Activated naive CD8-positive, alpha-beta T cell treated with anti-CD3 and anti-CD28 coated beads, Interleukin-2, amount 50 U/mL, for 24 hours (primary cell): ENCODE data around the gene GLIS2.
"Not testable (repeated sequence)": the region's sequence is repeated elsewhere in the genome, so short reads cannot be mapped to it uniquely, and the experiment has no call there.

Experiments
- ATAC-seq: fragments of 150-1000 bp; cut with Tn5 transposase; one replicate; pipeline ENCODE4 v1.10.0; 2021
- DNase-seq: peaks from one replicate; pipeline ENCODE4 v3.0.0; 2021
- H3K27ac Mint-ChIP-seq: one replicate; pipeline ENCODE4 v1.8.0; 2021; ENCODE audit warnings: mild to moderate bottlenecking, mixed read lengths
- H3K27me3 Mint-ChIP-seq: one replicate; pipeline ENCODE4 v1.8.0; 2021; ENCODE audit warnings: mixed read lengths
- H3K36me3 Mint-ChIP-seq: one replicate; pipeline ENCODE4 v1.8.0; 2021; ENCODE audit warnings: low read depth, mixed read lengths
- H3K4me1 Mint-ChIP-seq: one replicate; pipeline ENCODE4 v1.8.0; 2021; ENCODE audit warnings: mixed read lengths
- H3K4me3 Mint-ChIP-seq: one replicate; pipeline ENCODE4 v1.8.0; 2021; ENCODE audit warnings: mild to moderate bottlenecking, moderate library complexity, mixed read lengths
- H3K9me3 Mint-ChIP-seq: one replicate; pipeline ENCODE4 v1.8.0; 2021; ENCODE audit warnings: mixed read lengths

Gene GLIS2

DNA sequence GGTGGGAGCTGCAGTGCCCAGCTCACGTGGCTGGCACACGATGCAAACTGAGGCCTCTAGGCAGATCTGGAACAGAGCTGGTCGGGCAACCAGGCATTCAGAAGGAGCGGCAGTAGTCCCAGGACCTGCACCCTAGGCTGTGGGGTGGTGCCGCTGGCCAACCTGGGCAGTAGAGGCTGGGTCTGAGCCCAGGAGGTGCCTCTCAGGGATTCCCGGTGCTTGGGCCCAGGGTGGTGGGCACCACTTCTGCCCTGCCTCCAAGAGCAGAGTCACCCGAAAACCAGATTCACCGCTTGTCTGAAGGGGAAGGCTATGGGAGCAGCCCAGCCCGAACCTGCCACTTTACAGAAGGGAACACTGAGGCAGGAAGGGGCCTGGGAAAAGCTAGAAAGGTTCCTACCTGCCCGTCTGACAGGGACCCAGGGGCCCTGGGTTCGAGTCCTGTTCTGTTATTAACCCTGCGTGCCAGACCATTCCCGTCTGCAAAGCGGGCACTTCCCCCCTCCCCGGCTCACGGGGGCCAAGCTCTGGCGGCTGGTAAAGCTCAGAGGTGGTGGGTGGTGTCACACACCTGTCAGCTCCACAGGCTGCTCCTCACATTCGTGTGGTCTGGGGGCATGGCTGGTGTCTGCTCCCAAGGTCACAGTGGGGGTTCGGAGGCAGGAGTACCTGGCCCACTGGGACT, 16.9 kb downstream of the GLIS2 start:
- no peak for DNase-seq
- no peaks in the 10 kb centered on the region for H3K9me3 Mint-ChIP-seq
- no peak overlapping the region for H3K27ac Mint-ChIP-seq
- no peak overlapping the region for H3K4me3 Mint-ChIP-seq
- peaks cover 5% of the 10 kb centered on the region for H3K4me1 Mint-ChIP-seq
- no peaks in the 10 kb centered on the region for H3K36me3 Mint-ChIP-seq
- peaks cover 3% of the 10 kb centered on the region for H3K27me3 Mint-ChIP-seq
- ATAC-seq, result no peak

DNA sequence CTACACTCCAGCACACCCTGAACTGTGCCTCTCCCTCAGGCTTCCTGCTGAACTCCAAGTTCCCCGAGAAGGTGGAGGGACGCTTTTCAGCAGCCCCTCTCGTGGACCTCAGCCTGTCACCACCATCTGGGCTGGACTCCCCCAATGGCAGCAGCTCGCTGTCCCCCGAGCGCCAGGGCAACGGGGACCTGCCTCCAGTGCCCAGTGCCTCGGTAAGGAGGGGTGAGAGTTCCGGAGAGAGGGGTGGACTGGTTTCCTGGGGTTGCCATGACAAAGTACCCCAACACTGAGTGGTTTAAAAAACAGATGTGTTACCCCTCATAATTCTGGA, 17.4 kb downstream of the GLIS2 start:
- no peak for DNase-seq
- Mint-ChIP-seq H3K4me1 (peaks cover 2% of the 10 kb centered on the region), H3K4me3 (no peak overlapping the region), H3K27ac (no peak overlapping the region), H3K9me3 (no peaks in the 10 kb centered on the region), H3K27me3 (peaks cover 2% of the 10 kb centered on the region), H3K36me3 (no peaks in the 10 kb centered on the region)
- no peak for ATAC-seq

DNA sequence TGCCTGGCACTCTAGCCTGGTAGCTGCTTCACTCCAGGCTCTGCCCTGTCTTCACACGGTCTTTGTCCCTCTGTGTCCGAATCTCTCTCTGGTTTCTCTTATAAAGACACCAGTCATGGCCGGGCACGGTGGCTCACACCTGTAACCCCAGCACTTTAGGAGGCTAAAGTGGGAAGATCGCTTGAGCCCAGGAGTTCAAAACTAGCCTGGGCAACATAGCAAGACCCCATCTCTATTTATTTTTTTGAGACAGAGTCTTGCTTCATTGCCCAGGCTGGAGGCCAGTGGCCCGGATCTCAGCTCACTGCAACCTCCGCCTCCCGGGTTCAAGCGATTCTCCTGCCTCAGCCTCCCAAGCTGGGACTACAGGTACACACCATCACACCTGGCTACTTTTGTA, 17.8 kb downstream of the GLIS2 start:
- H3K4me3 Mint-ChIP-seq, H3K27ac Mint-ChIP-seq, H3K36me3 Mint-ChIP-seq, ATAC-seq, H3K9me3 Mint-ChIP-seq, H3K4me1 Mint-ChIP-seq, H3K27me3 Mint-ChIP-seq, DNase-seq: not testable (repeated sequence)

DNA sequence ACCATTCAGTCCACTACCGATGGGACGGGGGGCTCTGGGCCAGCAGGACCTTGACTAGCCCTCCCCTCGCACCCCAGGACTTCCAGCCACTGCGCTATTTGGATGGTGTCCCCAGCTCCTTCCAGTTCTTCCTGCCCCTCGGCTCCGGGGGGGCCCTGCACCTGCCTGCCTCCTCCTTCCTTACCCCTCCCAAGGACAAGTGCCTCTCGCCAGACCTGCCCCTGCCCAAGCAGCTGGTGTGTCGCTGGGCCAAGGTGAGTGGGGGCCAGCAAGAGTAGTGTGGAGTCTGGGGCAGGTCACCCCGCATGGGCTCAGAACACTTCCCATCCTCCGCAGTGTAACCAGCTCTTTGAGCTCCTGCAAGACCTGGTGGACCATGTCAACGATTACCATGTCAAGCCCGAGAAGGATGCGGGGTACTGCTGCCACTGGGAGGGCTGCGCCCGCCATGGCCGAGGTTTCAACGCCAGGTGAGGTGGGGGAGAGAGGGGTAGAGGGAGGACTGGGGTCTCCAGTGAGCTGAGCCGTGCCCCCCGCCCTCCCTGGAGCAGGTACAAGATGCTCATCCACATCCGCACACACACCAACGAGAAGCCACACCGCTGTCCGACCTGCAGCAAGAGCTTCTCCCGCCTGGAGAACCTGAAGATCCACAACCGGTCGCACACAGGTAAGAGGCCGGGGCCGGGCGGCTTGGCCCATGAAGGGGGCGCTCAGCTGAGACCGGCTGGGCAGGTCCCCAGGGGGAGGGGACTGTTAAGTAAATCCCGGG, 19.0 kb downstream of the GLIS2 start:
- Mint-ChIP-seq H3K9me3 (no peaks in the 10 kb centered on the region), H3K27ac (no peak overlapping the region), H3K4me3 (no peak overlapping the region), H3K4me1 (no peaks in the 10 kb centered on the region), H3K27me3 (no peaks in the 10 kb centered on the region), H3K36me3 (peaks cover 2% of the 10 kb centered on the region)
- ATAC-seq (no peak), DNase-seq (no peak)

DNA sequence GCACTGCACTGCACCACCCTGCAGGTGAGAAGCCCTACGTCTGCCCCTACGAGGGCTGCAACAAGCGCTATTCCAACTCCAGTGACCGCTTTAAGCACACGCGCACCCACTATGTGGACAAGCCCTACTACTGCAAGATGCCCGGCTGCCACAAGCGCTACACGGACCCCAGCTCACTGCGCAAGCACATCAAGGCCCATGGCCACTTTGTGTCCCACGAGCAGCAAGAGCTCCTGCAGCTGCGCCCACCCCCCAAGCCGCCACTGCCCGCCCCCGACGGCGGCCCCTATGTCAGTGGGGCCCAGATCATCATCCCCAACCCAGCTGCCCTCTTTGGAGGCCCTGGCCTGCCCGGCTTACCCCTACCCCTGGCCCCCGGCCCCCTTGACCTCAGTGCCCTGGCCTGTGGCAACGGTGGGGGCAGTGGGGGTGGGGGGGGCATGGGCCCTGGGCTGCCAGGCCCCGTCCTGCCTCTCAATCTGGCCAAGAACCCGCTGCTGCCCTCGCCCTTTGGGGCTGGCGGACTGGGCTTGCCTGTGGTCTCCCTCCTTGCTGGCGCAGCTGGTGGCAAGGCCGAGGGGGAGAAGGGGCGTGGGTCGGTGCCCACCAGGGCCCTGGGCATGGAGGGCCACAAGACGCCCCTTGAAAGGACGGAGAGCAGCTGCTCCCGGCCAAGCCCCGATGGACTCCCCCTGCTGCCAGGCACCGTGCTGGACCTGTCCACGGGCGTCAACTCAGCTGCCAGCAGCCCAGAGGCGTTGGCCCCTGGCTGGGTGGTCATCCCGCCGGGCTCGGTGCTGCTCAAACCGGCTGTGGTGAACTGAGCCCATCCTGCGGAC, 21.1 kb downstream of the GLIS2 start:
- Mint-ChIP-seq H3K4me3 (no peak overlapping the region), H3K9me3 (no peaks in the 10 kb centered on the region), H3K4me1 (no peaks in the 10 kb centered on the region), H3K27me3 (no peaks in the 10 kb centered on the region), H3K36me3 (peaks cover 2% of the 10 kb centered on the region), H3K27ac (no peak overlapping the region)
- no peak for DNase-seq
- no peak for ATAC-seq

DNA sequence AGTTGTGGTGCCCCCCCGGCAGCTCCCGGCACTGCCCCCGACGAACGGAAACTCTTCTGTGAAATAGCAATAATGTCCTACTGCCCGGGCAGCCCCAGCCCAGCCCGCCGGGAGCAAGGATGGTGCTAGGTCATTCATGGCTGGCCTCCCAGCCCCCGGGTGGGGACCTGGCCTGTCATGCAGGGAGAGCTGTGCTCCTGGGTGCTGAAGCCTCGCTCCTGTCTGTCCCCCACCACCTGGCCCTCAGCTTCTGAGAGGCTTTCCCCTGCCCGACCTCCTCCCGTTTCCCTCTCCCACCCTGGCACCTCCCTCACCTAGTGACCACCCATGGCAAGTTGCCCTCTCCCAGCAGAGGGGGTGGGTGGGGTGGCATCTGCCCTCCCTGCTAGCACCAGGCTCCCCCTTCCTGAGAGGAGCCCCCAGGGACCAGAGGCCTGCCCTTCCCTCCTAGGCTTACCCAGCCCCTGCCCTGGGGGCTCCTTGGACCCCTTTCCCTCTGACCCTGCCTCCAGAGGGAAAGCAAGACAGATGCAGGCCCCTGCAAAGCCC, 21.7 kb downstream of the GLIS2 start:
- peaks cover 2% of the 10 kb centered on the region for H3K36me3 Mint-ChIP-seq
- ATAC-seq, result no peak
- no peak overlapping the region for H3K27ac Mint-ChIP-seq
- H3K4me3 Mint-ChIP-seq, result no peak overlapping the region
- H3K9me3 Mint-ChIP-seq, result no peaks in the 10 kb centered on the region
- no peak for DNase-seq
- no peaks in the 10 kb centered on the region for H3K4me1 Mint-ChIP-seq
- H3K27me3 Mint-ChIP-seq, result no peaks in the 10 kb centered on the region

DNA sequence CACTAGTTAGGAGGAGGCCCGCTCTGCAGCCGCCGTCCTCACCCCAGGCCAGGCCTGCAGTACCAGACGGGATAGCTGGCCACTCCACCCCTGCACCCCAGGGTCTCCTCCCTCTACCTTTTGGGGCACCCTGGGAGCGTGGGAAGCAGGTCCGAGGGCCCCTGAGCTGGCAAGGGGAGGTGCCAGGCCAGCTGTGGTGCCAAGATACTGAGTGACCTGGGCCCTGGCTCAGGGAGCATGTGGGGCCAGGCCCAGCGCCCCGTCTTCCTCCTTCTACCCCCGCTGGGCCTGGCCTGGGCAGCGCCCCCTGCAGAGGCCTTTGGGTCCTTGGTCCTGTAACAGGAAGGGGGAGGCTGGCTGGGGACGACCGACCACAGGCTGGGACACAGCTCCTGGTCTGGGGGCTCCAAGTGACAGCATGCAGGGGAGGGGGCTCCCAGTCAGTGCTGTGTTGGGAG, 22.3 kb downstream of the GLIS2 start:
- DNase-seq, result no peak
- H3K27me3 Mint-ChIP-seq, result no peaks in the 10 kb centered on the region
- ATAC-seq, result no peak
- no peaks in the 10 kb centered on the region for H3K9me3 Mint-ChIP-seq
- no peaks in the 10 kb centered on the region for H3K4me1 Mint-ChIP-seq
- no peak overlapping the region for H3K27ac Mint-ChIP-seq
- no peak overlapping the region for H3K4me3 Mint-ChIP-seq
- H3K36me3 Mint-ChIP-seq, result peaks cover 2% of the 10 kb centered on the region

DNA sequence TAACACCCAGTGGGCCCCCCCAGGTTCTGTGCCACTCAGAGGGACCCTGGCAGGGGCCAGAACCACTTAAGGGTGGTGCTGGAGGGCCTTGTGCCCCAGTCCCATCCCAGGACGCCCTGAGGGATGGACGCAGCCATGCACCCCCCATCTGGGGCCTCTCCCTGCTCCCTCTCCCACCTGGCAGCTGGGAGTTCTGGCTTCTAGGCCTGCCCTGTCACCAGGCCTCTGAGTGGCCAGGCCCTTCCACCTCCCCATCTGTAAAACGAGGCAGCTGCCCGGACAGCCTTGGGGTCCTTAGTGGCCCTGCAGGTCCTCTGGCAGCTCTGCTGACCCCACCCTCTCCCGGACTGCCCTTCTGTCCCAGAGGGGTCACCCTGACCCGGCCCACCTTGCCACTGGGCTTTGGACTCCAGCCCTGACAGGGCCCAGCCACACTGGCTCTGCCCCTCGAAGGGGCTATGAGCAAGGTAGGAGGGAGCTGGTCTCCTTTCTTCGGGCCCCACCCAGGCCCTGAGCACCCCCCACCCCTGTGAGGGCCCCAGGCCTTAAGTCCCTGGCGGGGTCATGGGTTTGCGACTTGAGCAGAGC, 22.9 kb downstream of the GLIS2 start:
- peaks cover 2% of the 10 kb centered on the region for H3K36me3 Mint-ChIP-seq
- DNase-seq (no peak), ATAC-seq (no peak)
- no peaks in the 10 kb centered on the region for H3K27me3 Mint-ChIP-seq
- H3K27ac Mint-ChIP-seq, result no peak overlapping the region
- H3K9me3 Mint-ChIP-seq, result no peaks in the 10 kb centered on the region
- H3K4me3 Mint-ChIP-seq, result no peak overlapping the region
- no peaks in the 10 kb centered on the region for H3K4me1 Mint-ChIP-seq

DNA sequence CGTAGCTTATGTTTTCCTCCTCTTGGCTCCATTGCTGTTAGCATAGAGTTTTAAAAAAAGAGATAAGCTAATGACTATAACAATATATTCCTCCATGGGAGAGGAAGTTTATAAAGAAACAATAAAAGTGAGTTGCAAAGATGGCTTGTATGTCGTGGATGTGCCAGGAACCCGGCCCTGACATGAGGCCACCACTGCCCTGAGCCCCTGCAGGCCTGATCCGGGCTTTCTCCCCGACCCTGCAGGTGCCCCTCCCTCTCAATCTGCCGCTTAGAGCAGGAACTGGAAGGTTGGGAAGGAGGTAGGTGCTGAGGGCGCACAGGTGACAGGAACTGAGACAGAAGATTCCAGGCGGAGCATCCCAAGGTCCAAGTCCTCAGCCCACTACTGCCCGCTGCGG, 23.6 kb downstream of the GLIS2 start:
- Mint-ChIP-seq H3K9me3 (no peaks in the 10 kb centered on the region), H3K27me3 (no peaks in the 10 kb centered on the region), H3K4me3 (no peak overlapping the region), H3K36me3 (peaks cover 2% of the 10 kb centered on the region), H3K27ac (no peak overlapping the region), H3K4me1 (no peaks in the 10 kb centered on the region)
- DNase-seq, result no peak
- no peak for ATAC-seq

DNA sequence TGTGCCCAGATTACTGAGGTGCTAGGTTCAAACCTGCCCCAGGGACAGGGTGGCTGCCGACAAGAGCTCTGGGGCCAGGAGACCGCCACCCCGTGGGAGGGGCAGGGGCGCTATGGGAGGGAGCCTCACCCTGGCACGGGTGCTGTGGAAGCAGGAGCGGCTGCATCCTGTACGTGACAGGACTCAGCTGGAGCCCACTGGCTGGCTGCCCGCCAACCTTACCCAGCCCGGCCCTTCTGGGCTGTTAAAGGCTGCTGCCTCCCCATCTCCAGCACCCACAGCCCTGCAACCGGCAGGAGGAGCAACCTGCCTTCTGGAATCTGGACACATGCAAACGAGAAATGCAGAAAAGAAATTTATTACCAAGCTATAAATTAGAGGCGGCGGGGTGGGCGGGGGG, 24.0 kb downstream of the GLIS2 start:
- Mint-ChIP-seq H3K27me3 (no peaks in the 10 kb centered on the region), H3K27ac (no peak overlapping the region), H3K9me3 (no peaks in the 10 kb centered on the region), H3K4me3 (no peak overlapping the region), H3K4me1 (no peaks in the 10 kb centered on the region), H3K36me3 (peaks cover 2% of the 10 kb centered on the region)
- DNase-seq (no peak), ATAC-seq (no peak)

DNA sequence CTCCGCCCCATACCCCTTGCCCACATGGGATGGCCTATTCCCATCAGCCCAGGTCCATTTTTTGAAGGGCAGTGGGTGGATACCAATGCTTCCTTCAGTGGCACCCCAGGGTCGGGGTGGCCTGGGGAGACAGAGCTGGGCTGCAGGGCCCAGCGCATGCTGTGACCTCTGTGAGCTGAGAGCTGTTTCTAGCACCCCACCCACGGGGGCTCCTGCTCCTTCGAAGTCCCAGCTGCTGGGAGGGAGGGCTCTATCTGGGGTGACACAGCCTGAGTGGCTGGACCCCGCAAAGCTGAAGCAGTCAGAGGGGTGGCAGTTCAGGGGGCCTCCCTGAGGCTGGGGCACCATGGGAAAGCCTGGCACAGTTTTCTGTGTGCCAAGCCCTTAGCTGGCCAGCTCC, 24.6 kb downstream of the GLIS2 start:
- Mint-ChIP-seq H3K4me3 (no peak overlapping the region), H3K27ac (no peak overlapping the region), H3K9me3 (no peaks in the 10 kb centered on the region), H3K36me3 (peaks cover 2% of the 10 kb centered on the region), H3K27me3 (no peaks in the 10 kb centered on the region), H3K4me1 (no peaks in the 10 kb centered on the region)
- ATAC-seq (no peak), DNase-seq (no peak)

DNA sequence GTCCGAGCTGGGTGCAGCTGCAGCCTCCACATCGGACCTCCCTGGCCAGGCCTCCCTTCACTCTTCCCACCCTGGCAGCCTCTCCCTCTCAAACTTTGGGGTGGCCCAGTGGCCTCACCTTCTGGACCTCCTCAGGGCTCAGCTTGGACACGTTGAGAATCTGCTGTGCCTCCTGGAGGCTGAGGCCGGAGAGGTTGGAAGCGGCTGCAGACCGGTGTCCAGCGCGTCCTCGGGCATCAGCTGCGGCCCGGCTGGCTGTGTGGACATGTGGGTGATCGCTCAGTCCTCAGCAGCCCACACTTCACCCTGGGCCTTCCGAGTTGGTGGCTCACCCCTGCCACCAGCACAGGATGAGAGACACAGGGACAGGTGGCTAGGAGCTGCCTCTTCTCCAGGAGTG, 25.4 kb downstream of the GLIS2 start:
- DNase-seq (no peak), ATAC-seq (no peak)
- Mint-ChIP-seq H3K9me3 (no peaks in the 10 kb centered on the region), H3K36me3 (peaks cover 2% of the 10 kb centered on the region), H3K27ac (no peak overlapping the region), H3K4me3 (no peak overlapping the region), H3K4me1 (no peaks in the 10 kb centered on the region), H3K27me3 (no peaks in the 10 kb centered on the region)

DNA sequence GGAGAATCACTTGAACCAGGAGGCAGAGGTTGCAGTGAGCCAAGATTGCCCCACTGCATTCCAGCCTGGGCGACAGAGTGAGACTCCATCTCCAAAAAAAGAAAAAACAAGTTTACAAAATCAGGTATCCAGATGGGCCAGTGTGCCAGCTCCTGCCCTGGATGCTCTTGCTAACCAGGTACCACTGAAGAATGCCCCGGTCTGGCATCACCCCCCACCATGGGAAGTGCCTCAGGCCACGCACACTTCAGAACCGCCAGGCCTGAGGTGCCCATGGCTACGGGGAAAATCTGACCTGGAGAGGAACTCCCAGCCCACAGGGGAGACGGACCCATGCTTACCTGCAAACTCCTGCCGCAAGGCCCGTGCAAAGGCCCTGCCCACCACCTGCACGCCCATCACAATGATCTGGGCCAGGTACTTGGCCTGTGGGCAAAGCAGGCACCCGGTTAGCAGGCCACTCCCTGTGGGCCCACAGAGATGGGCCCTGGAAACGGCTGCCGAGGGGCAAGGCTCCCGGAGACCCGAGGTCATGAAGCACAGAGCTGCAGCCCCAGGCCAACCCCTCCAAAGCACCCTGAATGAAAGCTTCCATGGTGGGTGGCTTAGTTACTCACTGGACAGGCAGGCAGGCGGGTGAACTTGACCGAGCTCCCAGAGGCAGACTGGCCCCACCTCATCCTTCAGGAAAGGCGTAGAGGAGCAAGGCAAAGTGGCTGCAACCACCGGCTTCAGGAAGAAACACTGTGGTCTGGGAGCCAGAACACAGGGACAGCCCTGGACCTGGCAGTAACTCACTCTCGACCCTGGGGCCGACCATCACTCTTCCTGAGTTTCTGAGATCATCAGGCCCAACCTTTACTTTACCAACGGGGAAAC, 27.2 kb downstream of the GLIS2 start:
- H3K4me3 Mint-ChIP-seq, result no peak overlapping the region
- peaks cover 6% of the 10 kb centered on the region for H3K4me1 Mint-ChIP-seq
- H3K36me3 Mint-ChIP-seq, result peaks cover 3% of the 10 kb centered on the region
- DNase-seq (no peak), ATAC-seq (no peak)
- H3K27me3 Mint-ChIP-seq, result no peaks in the 10 kb centered on the region
- no peaks in the 10 kb centered on the region for H3K9me3 Mint-ChIP-seq
- H3K27ac Mint-ChIP-seq, result peak overlapping the region; percentile 67
